Fibroblast of mammary gland (primary cell): ENCODE data around the gene ATOX1.
A peak's percentile ranks its signal among the peaks of the same experiment; 100 is the strongest.

ENCODE experiments used
- DNase-seq: peaks from one replicate; pipeline ENCODE4 v3.0.0-alpha.2; 2010; ENCODE audit warnings: low read depth
- H3K4me3 ChIP-seq: 2 replicates; pipeline ENCODE4 v1.5.1; 2011; ENCODE audit warnings: low read depth, mild to moderate bottlenecking, low read length, moderate library complexity; ENCODE audit not compliant: control insufficient read depth
- CTCF ChIP-seq: conservative IDR thresholded peaks from 2 replicates; pipeline ENCODE4 v1.5.1; 2011; ENCODE audit warnings: low read depth, low read length, inconsistent platforms; ENCODE audit not compliant: control insufficient read depth, insufficient read depth

ATOX1 gene

GRCh38 chr5:151751593-151751992 is 6.8 kb downstream of the ATOX1 start:
- H3K4me3 ChIP-seq = no peak overlapping the region
- no peak for DNase-seq
- TF ChIP-seq CTCF = no peak

- DNase-seq = peak; percentile 61
- no peak for TF ChIP-seq CTCF
- no peak overlapping the region for H3K4me3 ChIP-seq
Measured at GRCh38 chr5:151751091-151751490, 7.3 kb downstream of the ATOX1 start.

GRCh38 chr5:151750121-151750520 is 8.3 kb downstream of the ATOX1 start:
- H3K4me3 ChIP-seq = no peak overlapping the region
- no peak for TF ChIP-seq CTCF
- DNase-seq = no peak

- TF ChIP-seq CTCF = no peak
- H3K4me3 ChIP-seq = no peak overlapping the region
- DNase-seq = peak; percentile 93
Measured at GRCh38 chr5:151745071-151745705, 13.2 kb downstream of the ATOX1 start.

GRCh38 chr5:151743530-151743929 is 14.9 kb downstream of the ATOX1 start:
- no peak overlapping the region for H3K4me3 ChIP-seq
- no peak for TF ChIP-seq CTCF
- no peak for DNase-seq

GRCh38 chr5:151742870-151743294 is 15.5 kb downstream of the ATOX1 start:
- peak; percentile 79 for TF ChIP-seq CTCF
- peak; percentile 82 for DNase-seq
- H3K4me3 ChIP-seq = no peak overlapping the region
